CD8-positive, alpha-beta memory T cell (primary cell): ENCODE results near the gene BCO2. TPM values are rescaled to one million over a fixed set of nuclear protein-coding genes. Genes with fewer than 3 reads are reported as not detected.

ENCODE experiments used
- CTCF ChIA-PET: fragments of 350-600 bp; sonication (Branson Sonifier 250); formaldehyde crosslinking; loops from one replicate; lab custom pipeline; 2021; ENCODE audit warnings: antibody characterized with exemption; lab: Charles Lee
- POLR2A ChIA-PET: fragments of 350-600 bp; sonication (Branson Sonifier 250); formaldehyde crosslinking; loops from one replicate; lab custom pipeline; 2021; ENCODE audit warnings: antibody characterized with exemption; lab: Charles Lee
- DNase-seq, 5 donors: peaks; one replicate each; pipeline versions ENCODE4 v3.0.0 to v3.0.0-alpha.2; 2020 to 2022; ENCODE audit warnings: mixed read lengths in 1 of 5
- H3K27ac ChIP-seq: one replicate; pipeline ENCODE4 v1.7.0; 2013; ENCODE audit warnings: low read depth, mild to moderate bottlenecking, low read length, moderate library complexity
- H3K27me3 ChIP-seq: 2 replicates; pipeline ENCODE4 v1.7.0; 2013; ENCODE audit warnings: low read length, mild to moderate bottlenecking; ENCODE audit not compliant: insufficient read depth, poor library complexity, severe bottlenecking
- H3K36me3 ChIP-seq: 2 replicates; pipeline ENCODE4 v1.7.0; 2013; ENCODE audit warnings: mild to moderate bottlenecking, low read length, moderate library complexity; ENCODE audit not compliant: insufficient read depth
- H3K4me1 ChIP-seq: 2 replicates; pipeline ENCODE4 v1.7.0; 2013; ENCODE audit warnings: mild to moderate bottlenecking, low read length, moderate library complexity; ENCODE audit not compliant: insufficient read depth
- H3K4me3 ChIP-seq: 2 replicates; pipeline ENCODE4 v1.7.0; 2013; ENCODE audit warnings: mild to moderate bottlenecking, low read length
- H3K9me3 ChIP-seq: 2 replicates; pipeline ENCODE4 v1.7.0; 2013; ENCODE audit warnings: mild to moderate bottlenecking, low read length
- H3K27ac Mint-ChIP-seq, 8 donors: one replicate each; pipeline ENCODE4 v1.8.0; 2020 to 2021; ENCODE audit warnings: mixed read lengths in 8 of 8, mild to moderate bottlenecking in 6 of 8, inconsistent platforms in 3 of 8, moderate library complexity in 3 of 8
- H3K27me3 Mint-ChIP-seq, 2 donors: one replicate each; pipeline ENCODE4 v1.8.0; 2020 to 2021; ENCODE audit warnings: mixed read lengths in 2 of 2, mild to moderate bottlenecking in 1 of 2, moderate library complexity in 1 of 2
- H3K36me3 Mint-ChIP-seq, 3 donors: one replicate each; pipeline ENCODE4 v1.8.0; 2020 to 2021; ENCODE audit warnings: mixed read lengths in 3 of 3, inconsistent platforms in 1 of 3, mild to moderate bottlenecking in 1 of 3
- H3K4me1 Mint-ChIP-seq, 3 donors: one replicate each; pipeline ENCODE4 v1.8.0; 2020 to 2021; ENCODE audit warnings: mixed read lengths in 3 of 3, inconsistent platforms in 1 of 3, mild to moderate bottlenecking in 1 of 3
- H3K4me3 Mint-ChIP-seq, 7 donors: one replicate each; pipeline ENCODE4 v1.8.0; 2020 to 2021; ENCODE audit warnings: mixed read lengths in 7 of 7, mild to moderate bottlenecking in 6 of 7, moderate library complexity in 4 of 7, inconsistent platforms in 2 of 7
- H3K9me3 Mint-ChIP-seq, 5 donors: one replicate each; pipeline ENCODE4 v1.8.0; 2020 to 2022; ENCODE audit warnings: mixed read lengths in 5 of 5, mild to moderate bottlenecking in 3 of 5, moderate library complexity in 2 of 5, inconsistent platforms in 1 of 5
- polyA plus RNA-seq: library from polyadenylated mRNA; unstranded; fragments of 300-500 nt; fragmentation: Illumina TruSeq; gene quantifications from one replicate; pipeline ENCODE4 v1.2.3, GENCODE V29; 2021
- total RNA-seq, 2 experiments: library from RNA; stranded (reverse); gene quantifications; one replicate each; pipeline ENCODE4 v1.2.3, GENCODE V29; 2021

BCO2 gene
- total and polyA plus RNA-seq, 3 experiments from 2014 or later = 0.17 to 1.1 (median 0.84) TPM

GRCh38 chr11:112248201-112248600 is 72.9 kb downstream of the BCO2 start:
- H3K36me3 ChIP-seq = no peaks in the 10 kb centered on the region
- H3K4me1 ChIP-seq = no peaks in the 10 kb centered on the region
- no peaks in the 10 kb centered on the region for H3K9me3 ChIP-seq
- no peak for DNase-seq
- Mint-ChIP-seq H3K9me3 (peaks cover 9 to 16% (median 11%) of the 10 kb centered on the region in 5 donors), H3K4me3 (no peak overlapping the region), H3K27me3 (peaks cover 0 to 2% of the 10 kb centered on the region in 2 donors), H3K36me3 (peaks cover 0 to 23% (median 7%) of the 10 kb centered on the region in 3 donors), H3K27ac (no peak overlapping the region), H3K4me1 (no peaks in the 10 kb centered on the region)
- no peak overlapping the region for H3K4me3 ChIP-seq
- ChIA-PET CTCF (no interaction called here), POLR2A (no interaction called here)
- no peaks in the 10 kb centered on the region for H3K27me3 ChIP-seq
- H3K27ac ChIP-seq = no peak overlapping the region

- H3K27ac ChIP-seq = no peak overlapping the region
- H3K4me3 Mint-ChIP-seq = no peak overlapping the region
- no peaks in the 10 kb centered on the region for H3K9me3 ChIP-seq
- no peak for DNase-seq
- peaks cover 0 to 8% (median 3%) of the 10 kb centered on the region in 3 donors for H3K36me3 Mint-ChIP-seq
- CTCF ChIA-PET = interaction anchor here (1.0 kb wide), 1 partner anchor 31 kb away, joined by 3 read pairs; no protein-coding TSS in a partner anchor
- H3K4me3 ChIP-seq = no peak overlapping the region
- peaks cover 0 to 2% of the 10 kb centered on the region in 2 donors for H3K27me3 Mint-ChIP-seq
- POLR2A ChIA-PET = no interaction called here
- H3K27me3 ChIP-seq = no peaks in the 10 kb centered on the region
- no peaks in the 10 kb centered on the region for H3K4me1 Mint-ChIP-seq
- peaks cover 0 to 5% (median 3%) of the 10 kb centered on the region in 5 donors for H3K9me3 Mint-ChIP-seq
- H3K27ac Mint-ChIP-seq = no peak overlapping the region
- no peaks in the 10 kb centered on the region for H3K36me3 ChIP-seq
- no peaks in the 10 kb centered on the region for H3K4me1 ChIP-seq
These were observed 74.7 kb downstream of the BCO2 start for GRCh38 chr11:112249871-112250610.

- H3K4me1 Mint-ChIP-seq = no peaks in the 10 kb centered on the region
- DNase-seq = no peak
- H3K27ac ChIP-seq = no peak overlapping the region
- no peak overlapping the region for H3K4me3 Mint-ChIP-seq
- ChIA-PET CTCF (no interaction called here), POLR2A (no interaction called here)
- H3K36me3 ChIP-seq = no peaks in the 10 kb centered on the region
- peaks cover 0 to 6% (median 3%) of the 10 kb centered on the region in 3 donors for H3K36me3 Mint-ChIP-seq
- H3K27me3 Mint-ChIP-seq = no peaks in the 10 kb centered on the region
- no peak overlapping the region for H3K4me3 ChIP-seq
- no peak overlapping the region for H3K27ac Mint-ChIP-seq
- H3K27me3 ChIP-seq = no peaks in the 10 kb centered on the region
- no peaks in the 10 kb centered on the region for H3K4me1 ChIP-seq
- H3K9me3 ChIP-seq = no peaks in the 10 kb centered on the region
- no peaks in the 10 kb centered on the region for H3K9me3 Mint-ChIP-seq
These were observed 78.4 kb downstream of the BCO2 start for GRCh38 chr11:112253605-112254242.

GRCh38 chr11:112255067-112255720 is 79.9 kb downstream of the BCO2 start:
- Histone ChIP-seq H3K4me3 (no peak overlapping the region), H3K4me1 (no peaks in the 10 kb centered on the region), H3K9me3 (no peaks in the 10 kb centered on the region), H3K27me3 (no peaks in the 10 kb centered on the region), H3K27ac (no peak overlapping the region), H3K36me3 (no peaks in the 10 kb centered on the region)
- Mint-ChIP-seq H3K9me3 (no peaks in the 10 kb centered on the region), H3K36me3 (peaks cover 0 to 6% (median 3%) of the 10 kb centered on the region in 3 donors), H3K4me1 (no peaks in the 10 kb centered on the region), H3K27ac (no peak overlapping the region), H3K27me3 (no peaks in the 10 kb centered on the region), H3K4me3 (no peak overlapping the region)
- ChIA-PET POLR2A (no interaction called here), CTCF (no interaction called here)
- no peak for DNase-seq

GRCh38 chr11:112260490-112260889 is 85.2 kb downstream of the BCO2 start, which contains the start of gene PLET1:
Gene PLET1 (minus strand): TSS chr11:112260860. CDS start chr11:112260589, 271 bp downstream.
- Histone ChIP-seq H3K4me3 (no peak within 1 kb of the TSS), H3K9me3 (no peaks in the 10 kb centered on the region), H3K4me1 (no peaks in the 10 kb centered on the region), H3K27me3 (no peaks in the 10 kb centered on the region), H3K27ac (no peak within 1 kb of the TSS), H3K36me3 (no peaks in the 10 kb centered on the region)
- H3K4me1 Mint-ChIP-seq = no peaks in the 10 kb centered on the region
- POLR2A ChIA-PET = no interaction called here
- CTCF ChIA-PET = interaction anchor here (2.6 kb wide), 1 partner anchor 20 kb away, joined by 7 read pairs; no protein-coding TSS in a partner anchor
- no peaks in the 10 kb centered on the region for H3K9me3 Mint-ChIP-seq
- H3K36me3 Mint-ChIP-seq = peaks cover 0 to 3% (median 2%) of the 10 kb centered on the region in 3 donors
- no peak for DNase-seq
- no peaks in the 10 kb centered on the region for H3K27me3 Mint-ChIP-seq
- no peak within 1 kb of the TSS for H3K4me3 Mint-ChIP-seq
- no peak within 1 kb of the TSS for H3K27ac Mint-ChIP-seq

GRCh38 chr11:112265659-112266409 is 90.5 kb downstream of the BCO2 start:
- Histone ChIP-seq H3K9me3 (no peaks in the 10 kb centered on the region), H3K4me1 (no peaks in the 10 kb centered on the region), H3K27me3 (no peaks in the 10 kb centered on the region), H3K4me3 (no peak overlapping the region), H3K36me3 (no peaks in the 10 kb centered on the region), H3K27ac (no peak overlapping the region)
- ChIA-PET CTCF (interaction anchor here (1.6 to 2.1 kb wide), 3 partner anchors 15 to 46 kb away, joined by 3 to 6 read pairs (median 5); no protein-coding TSS in a partner anchor), POLR2A (no interaction called here)
- no peaks in the 10 kb centered on the region for H3K9me3 Mint-ChIP-seq
- H3K27ac Mint-ChIP-seq = no peak overlapping the region
- H3K4me1 Mint-ChIP-seq = no peaks in the 10 kb centered on the region
- H3K27me3 Mint-ChIP-seq = no peaks in the 10 kb centered on the region
- DNase-seq = no peak
- peaks cover 0 to 6% (median 2%) of the 10 kb centered on the region in 3 donors for H3K36me3 Mint-ChIP-seq
- H3K4me3 Mint-ChIP-seq = no peak overlapping the region

- H3K4me3 Mint-ChIP-seq = no peak overlapping the region
- no peak overlapping the region for H3K27ac ChIP-seq
- no peak for DNase-seq
- no peak overlapping the region for H3K4me3 ChIP-seq
- no peaks in the 10 kb centered on the region for H3K9me3 Mint-ChIP-seq
- H3K4me1 Mint-ChIP-seq = no peaks in the 10 kb centered on the region
- no peaks in the 10 kb centered on the region for H3K27me3 ChIP-seq
- CTCF ChIA-PET = interaction anchor here (1.6 to 2.1 kb wide), 2 partner anchors 14 to 47 kb away, joined by 5 to 6 read pairs; no protein-coding TSS in a partner anchor
- POLR2A ChIA-PET = no interaction called here
- H3K4me1 ChIP-seq = no peaks in the 10 kb centered on the region
- no peak overlapping the region for H3K27ac Mint-ChIP-seq
- no peaks in the 10 kb centered on the region for H3K27me3 Mint-ChIP-seq
- H3K36me3 Mint-ChIP-seq = peaks cover 0 to 6% (median 1%) of the 10 kb centered on the region in 3 donors
- H3K36me3 ChIP-seq = no peaks in the 10 kb centered on the region
- H3K9me3 ChIP-seq = no peaks in the 10 kb centered on the region
These were observed 91.1 kb downstream of the BCO2 start for GRCh38 chr11:112266410-112266778.
